HG03103 (cell line): Measurements from ENCODE around the gene OMA1.
"Not testable (repeated sequence)": the region's sequence is repeated elsewhere in the genome, so short reads cannot be mapped to it uniquely, and the experiment has no call there.

Source experiments
- ATAC-seq: cut with Tn5 transposase; IDR thresholded peaks from one replicate; pipeline ENCODE4 v1.9.1; 2021; ENCODE audit warnings: low read depth; ENCODE audit not compliant: unreplicated experiment

The OMA1 gene

DNA sequence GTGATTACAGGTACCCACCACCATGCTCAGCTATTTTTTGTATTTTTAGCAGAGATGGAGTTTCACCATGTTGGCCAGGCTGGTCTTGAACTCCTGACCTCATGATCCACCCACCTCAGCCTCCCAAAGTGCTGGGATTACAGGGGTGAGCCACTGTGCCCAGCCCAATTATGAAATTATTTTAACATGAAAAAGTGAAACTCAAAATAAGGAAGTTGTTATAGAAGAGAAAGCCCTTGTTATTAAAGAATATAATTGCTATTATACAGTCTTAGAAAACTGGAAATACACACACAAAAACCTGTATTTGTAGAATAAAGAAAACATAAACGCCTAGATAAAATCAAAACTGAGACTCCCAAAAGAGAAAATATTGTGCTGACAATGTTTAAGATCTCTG, 14.7 kb downstream of the OMA1 start:
- ATAC-seq: not testable (repeated sequence)

DNA sequence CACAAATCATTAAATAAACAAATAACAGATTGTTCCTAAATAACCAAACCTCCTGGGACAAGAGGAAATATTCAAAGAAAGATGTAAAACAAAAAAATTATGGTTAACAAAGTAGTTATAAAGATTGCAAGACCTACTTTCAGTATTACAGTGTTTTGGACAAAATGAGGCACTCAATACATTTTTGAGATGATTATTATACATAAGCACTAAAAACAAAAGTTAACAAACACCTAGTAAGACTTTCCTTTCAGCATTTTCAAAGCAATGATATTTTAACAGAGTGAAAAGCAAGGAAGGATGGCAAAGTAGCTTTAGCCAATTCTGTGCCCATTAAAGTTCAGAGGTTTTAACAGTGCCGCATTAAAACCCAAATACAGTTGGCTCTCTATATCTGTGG, 17.2 kb downstream of the OMA1 start:
- ATAC-seq: no peak

DNA sequence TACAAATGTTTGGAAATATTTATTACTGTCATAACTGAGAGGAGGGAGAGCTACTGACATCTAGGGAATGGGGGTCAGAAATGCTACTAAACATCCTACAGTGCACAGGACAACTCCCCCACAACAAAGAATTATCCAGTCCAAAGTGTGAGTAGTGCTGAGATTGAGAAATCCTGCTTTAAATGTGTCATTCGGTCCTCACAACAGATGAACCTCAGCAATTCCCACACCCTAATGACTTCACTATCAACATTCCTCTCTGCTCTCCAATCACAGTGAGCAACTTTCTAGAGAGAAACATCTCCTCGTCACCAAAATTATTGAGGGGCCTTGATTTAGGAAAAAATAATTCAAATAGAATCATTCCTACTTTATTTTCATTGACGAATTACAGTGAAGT, 18.0 kb downstream of the OMA1 start:
- no peak for ATAC-seq

DNA sequence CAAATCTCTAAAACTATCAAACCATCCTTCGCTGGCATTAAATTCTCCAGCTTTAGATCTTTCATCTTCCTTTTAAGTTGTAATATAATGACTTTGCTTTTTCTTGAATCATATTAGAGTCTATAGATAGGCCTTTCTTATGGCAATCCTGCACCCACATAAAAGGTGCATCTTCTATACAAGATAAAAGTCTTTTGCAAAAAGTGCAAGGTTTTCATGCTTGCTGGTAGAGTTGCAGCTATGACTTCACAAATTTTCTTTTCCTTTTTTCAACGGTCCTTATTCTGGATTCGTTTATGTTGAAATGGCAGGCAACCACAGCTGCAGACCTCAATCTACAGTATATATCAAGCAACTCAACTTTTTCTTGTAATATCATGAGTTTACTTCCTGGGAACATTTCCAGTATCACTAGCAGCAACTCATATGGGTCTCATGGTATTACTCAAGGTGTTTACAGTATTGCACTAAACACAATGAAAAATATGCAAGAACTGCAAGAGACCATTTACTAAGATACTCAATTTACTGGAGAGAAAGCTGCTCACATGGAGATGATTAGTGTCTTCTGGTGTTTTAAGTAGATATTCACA, 22.1 kb downstream of the OMA1 start:
- no peak for ATAC-seq

DNA sequence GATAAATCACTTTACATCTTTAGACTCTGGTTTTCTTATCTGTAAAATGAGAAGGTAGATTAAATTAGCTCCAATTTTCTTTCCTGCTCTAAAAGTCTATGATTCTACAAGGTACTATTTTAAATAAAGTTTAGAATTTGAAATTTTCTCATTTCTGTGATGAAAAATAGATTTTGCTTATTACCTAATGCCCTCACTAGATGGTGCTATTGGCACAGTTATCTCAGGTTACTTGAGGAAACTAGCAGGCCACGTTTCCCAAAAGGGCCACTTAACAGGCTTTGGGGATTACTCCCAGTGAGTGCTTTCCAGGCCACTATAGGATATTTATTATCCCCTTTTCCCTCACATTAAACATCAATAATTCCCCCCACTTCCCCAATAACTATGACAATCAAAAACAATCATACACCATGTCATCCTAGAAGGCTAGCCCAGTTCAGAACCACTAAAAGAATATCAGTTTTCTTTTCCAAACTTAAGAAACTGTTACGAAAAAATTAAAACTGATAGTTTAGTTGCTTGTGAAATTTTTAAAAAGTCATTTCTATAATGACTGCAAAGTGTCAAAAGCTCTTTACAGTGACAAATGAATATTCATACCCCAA, 30.6 kb downstream of the OMA1 start:
- no peak for ATAC-seq

DNA sequence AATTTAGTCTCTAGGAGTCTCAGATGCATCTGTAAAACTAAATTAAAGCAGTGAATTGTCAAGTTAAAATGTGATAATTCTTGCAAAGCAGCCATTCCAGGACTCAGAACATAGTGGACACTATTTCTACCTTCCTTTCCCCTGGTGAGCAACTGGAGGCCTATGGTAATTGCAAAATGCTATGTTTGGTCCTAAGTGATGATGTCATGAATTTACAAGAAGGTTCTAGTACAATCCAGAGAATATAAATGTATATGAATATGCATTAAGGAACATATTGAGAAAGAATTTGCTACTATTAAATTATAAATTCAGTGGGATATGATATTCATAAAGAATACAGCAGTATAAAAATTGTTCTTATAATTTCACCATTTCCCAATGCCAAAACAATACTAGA, 32.6 kb downstream of the OMA1 start:
- no peak for ATAC-seq

DNA sequence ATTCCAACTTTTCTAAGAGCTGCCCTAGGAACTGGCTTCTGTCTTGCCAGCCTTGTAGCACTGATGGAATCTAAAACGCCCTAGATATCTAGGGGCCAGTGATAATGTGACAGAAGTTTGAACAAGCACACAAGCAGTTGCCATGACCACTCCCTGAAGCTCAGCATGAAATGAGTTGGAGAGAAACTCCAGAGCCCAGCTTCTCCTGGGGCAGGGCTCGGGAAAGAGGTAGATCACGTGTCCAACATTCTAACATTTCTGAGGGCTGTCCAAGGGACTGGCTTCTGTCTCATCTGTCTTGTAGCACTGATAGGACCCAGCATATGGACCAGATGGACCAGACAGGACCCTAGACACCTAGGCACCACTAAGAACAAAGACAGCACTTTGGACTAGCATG, 37.9 kb downstream of the OMA1 start:
- ATAC-seq: no peak

DNA sequence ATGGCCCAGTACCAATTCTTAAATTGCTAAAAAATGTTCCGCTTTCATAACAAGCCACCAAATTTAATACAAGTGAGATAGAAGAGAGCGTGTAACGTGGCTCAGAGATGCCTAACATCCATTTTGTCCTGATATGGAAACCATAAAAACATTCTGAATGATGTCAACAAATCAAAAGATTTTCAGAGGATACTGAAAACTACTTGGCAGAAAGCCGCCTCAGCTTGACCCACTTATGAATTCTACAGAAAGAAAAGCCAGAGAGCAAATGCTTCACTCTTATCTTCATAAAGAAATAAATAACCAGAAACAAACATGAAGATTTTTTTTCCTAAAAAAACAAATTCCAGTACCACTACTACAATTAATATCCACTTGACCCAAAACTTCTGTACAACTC, 41.2 kb downstream of the OMA1 start:
- no peak for ATAC-seq

DNA sequence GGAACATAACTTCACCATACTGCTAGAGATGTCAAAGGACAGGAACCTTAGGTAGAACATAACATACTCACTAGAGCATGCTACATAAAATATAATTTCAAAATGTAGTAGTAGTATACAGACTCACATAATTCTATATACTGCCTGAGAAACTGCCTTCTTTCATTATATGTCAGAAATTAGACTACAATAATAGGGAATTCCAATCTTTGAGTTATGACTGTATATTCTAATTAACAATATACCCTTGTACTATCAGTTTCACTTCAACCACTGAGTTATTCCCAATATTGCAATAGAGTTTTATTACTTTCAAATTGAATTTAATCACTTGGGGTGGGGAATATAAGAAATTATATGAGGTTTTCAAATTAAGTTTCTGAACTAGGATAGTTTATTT, 44.0 kb downstream of the OMA1 start:
- no peak for ATAC-seq

DNA sequence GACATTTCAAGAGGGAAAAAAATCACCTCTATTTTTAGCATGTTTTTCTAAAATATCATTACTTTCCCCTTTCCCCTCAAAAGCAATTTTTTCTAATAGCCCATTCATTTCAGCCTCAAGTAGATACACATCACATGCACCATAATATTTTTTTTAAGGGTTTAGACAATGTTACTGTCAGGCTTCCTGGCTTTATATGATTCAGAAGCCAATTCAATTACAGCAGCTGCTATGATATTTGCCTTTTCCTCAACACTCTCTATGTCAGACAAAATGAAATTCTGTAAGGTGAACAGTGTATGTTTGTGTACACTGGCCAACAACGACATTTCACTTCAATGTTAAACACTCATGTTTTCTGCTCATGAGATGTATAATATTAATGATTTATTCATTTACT, 46.5 kb downstream of the OMA1 start:
- no peak for ATAC-seq

DNA sequence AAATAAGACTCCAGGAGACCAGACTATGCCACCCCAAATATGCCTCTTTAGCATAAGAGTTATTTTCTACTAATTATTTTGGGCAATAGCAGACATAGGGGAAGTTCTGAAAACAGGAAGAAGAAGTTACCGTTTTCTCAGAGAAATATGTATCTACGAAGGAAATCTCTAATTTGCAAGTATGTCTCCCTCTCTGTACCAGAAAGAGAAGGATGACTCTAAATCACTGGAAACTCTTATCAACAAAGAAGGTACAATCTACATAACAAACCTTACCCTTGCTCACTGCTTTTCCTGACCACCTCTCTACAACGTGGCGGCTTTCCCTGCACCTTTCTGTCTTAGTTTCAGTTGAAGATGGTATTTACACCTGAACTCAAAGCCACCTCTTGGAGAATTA, 49.0 kb downstream of the OMA1 start:
- ATAC-seq: no peak

DNA sequence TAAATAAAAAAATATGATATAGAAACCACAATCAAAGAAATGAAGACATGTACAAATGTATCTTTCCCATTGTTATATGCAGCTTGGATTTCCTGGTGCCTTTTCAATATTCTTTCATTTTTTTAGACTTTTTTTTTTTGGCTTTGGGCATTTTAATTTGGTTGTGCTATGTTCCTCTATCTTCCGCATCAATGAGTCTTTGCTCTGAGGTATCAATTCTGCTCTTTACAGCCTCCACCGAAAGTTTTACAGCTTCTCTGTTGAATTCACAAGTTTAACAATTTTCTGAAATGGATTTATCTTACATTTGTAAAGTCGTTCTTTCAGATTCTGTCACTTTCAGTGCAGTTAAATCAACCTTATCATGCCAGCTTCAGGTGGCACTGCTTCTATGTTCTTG, 50.5 kb downstream of the OMA1 start:
- ATAC-seq: no peak

DNA sequence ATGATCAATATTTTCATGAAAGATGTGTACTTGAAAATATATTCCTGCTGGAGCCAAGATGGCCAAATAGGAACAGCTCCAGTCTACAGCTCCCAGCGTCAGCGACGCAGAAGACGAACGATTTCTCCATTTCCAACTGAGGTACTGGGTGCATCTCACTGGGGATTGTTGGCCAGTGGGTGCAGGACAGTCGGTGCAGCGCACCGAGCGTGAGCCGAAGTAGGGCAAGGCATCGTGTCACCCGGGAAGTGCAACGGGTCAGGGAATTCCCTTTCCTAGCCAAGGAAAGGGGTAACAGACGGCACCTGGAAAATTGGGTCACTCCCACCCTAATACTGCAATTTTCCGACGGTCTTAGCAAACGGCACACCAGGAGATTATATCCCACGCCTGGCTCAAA, 57.6 kb downstream of the OMA1 start:
- not testable (repeated sequence) for ATAC-seq

DNA sequence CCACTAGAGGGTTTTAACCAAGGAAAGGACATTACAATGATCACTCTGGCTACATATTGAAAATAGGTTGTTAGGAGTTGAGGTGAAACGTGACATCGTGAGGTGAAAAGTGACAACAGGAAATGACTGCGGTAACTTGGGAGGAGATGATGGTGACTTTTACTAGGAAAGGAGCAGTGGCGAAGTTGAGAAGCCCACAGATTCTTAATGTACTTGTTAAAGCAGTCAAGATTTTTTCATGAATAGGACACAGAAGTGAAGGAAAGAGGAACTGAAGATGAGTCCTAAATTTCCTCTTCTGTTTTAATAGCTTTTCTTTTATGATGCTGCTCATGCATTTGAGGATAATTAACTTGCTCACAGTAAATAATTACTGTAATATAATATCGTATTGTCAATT, 59.5 kb downstream of the OMA1 start:
- no peak for ATAC-seq

DNA sequence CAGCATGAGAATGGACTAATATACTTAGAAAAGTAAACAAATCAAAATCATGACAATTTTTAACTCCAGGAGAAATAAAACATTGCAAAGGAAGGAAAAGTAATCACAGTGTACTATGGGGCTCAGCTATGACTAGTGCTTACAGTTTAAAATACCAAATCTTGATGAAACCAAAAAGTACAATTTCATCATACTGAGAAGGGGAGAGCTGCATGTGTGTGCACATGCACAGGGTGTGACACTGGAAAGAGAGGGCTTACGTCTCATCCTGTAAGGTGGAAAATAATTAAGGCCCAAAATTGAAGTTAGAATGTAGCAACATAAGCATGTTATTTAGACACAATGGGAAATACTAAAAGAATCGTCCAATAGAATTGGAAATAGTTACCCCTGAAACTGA, 64.6 kb downstream of the OMA1 start:
- ATAC-seq: no peak

DNA sequence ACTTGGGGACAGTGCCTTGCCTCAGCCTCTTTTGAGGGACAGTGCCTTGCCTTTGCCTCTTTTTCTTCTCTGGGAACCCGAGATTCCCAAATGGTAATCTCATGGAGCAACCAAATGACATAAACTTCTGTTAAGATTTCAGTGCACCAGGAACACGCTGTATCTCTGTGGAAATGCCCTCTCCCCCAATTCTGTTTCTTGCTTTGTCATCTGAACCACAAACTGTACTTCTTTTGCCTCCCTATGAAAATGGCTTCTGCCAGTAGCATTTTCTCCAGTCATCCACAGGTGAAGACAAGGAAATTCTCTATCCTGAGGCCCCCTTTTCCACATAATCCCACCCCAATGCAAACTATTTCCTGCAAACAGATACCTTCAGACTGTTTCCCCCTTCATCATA, 66.3 kb downstream of the OMA1 start:
- ATAC-seq: no peak

DNA sequence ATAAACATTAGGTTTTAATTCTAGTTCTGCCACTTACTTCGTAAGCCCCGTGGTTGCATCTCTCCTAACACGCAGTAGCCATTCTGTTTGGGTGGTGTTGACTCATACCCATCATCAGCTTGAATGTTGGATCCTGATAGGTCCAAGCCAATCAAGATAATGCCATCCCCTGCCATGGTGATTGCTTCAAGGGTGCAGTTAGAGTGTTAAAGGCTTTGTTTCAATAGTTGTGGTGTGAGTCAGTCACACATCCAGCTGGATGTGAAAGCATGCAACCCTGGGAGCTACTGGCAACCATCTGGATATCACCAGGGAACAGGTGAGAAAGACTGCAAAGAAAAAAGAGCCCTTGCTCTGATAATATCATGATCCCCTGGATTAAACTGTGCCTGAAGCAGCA, 69.1 kb downstream of the OMA1 start:
- no peak for ATAC-seq

DNA sequence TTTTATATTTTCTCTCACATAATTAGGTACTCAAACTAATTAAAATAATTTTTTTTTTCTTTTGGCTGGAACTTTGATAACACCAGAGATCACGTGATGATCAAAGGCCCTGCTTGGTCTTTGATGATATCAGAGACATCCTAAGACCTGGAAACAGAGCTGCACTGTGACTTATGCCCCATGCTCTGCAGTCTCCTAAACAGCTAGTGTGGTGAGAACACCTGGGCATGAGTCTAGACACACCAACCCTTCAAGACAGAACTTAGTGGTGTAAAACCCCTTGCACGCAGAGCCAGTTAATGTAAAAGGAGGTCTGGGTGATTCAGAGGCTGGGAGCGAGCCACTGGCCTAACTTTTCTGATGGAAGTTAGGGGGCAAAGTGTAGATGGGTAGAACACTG, 70.3 kb downstream of the OMA1 start:
- no peak for ATAC-seq

DNA sequence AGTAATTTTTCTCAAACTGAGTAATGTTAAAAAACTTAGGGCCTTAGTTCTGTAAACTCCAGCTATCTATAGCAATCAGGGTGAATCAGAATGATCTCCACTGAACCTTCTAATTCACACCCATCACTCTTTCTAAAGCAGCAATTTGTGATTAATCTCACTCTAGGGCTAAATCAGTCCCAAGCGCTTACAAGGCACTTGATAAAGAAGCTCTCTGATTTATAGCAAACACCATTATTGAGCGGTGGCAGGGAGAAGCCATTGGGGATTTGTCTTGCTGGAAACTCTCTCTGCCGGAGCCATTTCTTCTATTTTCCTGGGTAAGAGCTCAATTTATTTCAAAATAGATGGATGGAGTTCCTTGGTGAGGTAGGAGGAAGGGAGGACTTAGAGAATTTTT, 77.0 kb downstream of the OMA1 start:
- ATAC-seq: no peak

DNA sequence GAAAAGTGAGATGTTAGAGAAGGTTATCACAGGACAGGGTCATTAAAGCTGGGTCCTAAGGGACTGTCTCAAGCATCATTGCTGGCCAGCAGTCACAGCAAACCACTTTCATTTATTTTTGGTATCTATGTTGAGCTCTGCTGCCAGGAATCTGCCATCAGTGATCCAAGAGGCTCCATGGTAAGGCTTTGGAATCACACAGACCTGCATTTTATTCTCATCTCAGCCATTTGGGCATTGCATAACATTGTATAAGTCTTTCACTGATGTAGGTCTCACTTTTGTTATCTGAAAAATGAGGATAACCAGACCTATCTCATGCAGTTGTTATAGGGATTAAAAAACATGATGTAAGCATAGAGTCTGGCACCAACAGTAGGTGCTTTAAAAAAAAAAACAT, 77.5 kb downstream of the OMA1 start:
- ATAC-seq: no peak

DNA sequence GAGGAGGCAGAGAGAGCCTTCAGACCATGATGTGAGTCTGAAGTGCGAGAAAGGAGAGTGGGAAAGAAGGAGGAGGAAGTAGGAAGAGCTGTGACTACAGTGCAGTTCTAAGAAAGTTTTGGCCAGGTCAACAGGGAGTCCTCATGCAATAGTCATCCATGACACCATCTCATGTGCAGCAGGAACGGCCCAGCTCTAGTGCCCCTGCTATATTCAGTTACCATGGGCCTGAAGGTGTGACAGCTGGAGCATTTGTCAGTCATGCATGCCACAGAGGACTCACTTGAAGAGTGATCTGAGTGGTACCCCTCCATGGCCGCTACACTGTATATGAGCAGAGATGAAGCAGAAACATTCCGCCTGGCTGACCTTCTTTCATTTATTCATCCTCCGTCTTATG, 77.9 kb downstream of the OMA1 start:
- ATAC-seq: no peak

DNA sequence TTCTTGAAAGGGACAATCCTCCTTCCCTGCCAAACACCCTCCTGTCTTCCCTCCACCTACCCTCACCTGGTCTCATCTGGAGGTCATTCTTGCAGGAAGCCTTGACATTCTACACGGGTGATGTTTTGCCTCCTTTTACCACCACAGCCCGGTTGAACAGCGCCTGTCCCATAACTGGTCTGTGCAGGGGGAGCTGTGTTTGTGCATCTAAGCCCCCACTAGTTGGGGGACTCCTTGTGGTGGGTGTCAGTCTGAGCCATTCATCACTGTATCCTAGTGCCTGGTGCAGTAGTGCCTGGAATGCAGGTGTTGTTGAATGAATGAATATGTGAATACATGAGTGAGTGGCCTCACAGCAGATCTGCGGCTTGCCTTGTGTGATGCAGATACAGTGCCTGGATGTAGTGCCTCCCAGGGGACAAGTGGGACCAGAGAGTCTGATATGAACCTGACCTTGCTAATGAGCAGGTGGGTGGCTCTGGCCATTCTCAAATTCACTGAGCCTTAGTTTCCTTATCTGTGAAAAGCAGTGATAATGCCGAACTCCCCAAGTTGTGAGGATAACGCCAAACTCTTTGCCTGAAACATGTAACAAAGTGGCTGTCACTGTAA, 79.8 kb downstream of the OMA1 start:
- no peak for ATAC-seq
